EH (cell line): ENCODE data around the gene ASTL.
"Not testable (repeated sequence)": the region's sequence is repeated elsewhere in the genome, so short reads cannot be mapped to it uniquely, and the experiment has no call there.

Experiments used
- DNase-seq: peaks from one replicate; pipeline ENCODE4 v3.0.0-alpha.2; 2015; ENCODE audit warnings: low read depth

The ASTL gene

DNA sequence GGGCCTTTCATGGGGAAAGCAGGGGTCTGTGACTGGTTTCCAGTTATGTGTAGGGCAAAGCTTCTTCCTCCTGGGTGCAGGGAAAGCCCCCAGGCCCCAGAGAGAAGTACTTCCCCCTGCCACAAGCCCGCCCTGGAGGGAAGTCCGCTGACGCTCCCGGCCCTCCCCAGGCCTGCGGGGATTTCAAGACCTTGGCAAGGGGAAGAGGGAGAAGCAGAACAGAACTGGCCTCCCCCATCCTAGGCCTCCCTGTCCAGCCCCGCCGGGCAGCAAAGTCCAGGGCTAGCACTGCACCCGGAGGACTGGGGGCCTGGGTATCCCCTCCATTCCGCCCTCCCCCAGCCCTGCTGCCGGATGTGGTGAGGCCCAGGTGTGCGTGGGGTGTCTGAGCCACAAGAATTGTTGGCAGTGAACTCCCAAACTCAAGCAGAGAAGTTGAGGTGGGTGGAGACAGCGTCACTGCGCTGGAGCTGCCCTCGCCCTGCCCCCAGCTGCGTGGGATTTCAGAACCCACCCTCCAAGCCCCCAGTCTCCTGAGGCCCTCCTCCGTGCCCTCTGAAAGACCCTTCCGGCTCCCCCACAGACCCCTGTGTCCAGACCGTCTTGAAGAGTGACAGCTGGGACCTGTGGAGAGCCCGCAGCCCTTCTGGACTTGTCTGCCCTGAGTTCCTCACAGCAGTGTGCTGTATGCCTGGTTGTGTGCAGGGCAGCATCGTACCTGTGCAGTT is 8.0 kb upstream of the ASTL start:
- no peak for DNase-seq

DNA sequence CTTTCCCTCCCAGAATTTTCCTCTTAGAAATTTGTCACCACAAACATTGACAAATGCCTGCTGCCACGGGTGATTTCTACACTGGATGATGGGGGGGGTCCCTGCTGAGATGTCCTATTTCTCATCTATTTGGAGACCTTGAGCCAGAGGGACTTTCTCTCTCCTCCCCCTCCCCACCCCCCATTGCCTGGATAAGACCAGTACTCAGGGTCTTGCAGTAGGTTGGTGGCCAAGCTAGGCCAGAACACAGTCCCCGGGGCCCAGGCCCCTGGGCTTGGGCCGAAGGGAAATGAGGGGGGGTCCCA is 7.5 kb upstream of the ASTL start:
- no peak for DNase-seq

DNA sequence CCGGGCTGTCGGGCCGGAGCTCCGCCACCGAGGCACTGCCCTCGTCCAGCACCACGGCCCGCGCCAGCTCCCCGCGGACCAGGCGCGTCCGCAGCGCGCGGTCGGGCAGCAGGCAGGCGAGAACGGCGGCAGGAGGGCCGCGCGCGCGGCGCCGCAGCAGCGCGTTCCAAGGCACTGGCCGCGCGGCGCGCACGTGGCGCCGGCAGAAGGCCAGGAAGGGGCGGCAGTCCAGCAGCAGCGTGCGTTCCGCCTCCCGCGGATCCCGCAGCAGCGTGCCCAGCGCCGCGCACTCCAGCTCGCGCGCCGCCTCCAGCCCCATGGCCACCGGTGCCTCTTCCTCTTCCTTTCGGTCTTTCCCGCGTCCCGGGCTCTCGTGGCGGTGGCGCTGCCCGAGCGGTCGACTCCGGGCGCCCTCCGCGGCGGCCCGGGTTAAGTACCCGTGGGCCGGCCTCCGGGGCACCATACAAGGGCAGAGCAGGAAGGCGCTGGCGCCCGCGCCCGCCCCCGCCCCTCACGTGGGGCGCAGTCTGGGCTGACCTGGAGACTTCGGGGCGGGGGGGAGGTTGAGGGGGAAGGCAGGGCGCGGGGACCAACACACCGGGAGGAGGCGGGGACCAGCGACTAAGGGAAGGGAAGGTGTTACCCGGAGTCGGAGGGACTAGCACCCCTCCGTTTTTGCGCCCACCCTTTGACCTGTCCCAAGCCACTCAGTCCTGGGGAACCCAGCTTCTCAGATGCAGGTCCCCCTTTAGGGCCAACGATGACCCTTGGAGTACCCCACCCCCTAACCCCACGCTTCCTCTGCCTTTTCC is 6.9 kb upstream of the ASTL start, which contains the start of gene DUSP2:
TSS of gene DUSP2 (minus strand) at position 405 of the 812 bp plus-strand sequence. CDS start at position 319, 86 bp downstream.
- peak; percentile 68 for DNase-seq

DNA sequence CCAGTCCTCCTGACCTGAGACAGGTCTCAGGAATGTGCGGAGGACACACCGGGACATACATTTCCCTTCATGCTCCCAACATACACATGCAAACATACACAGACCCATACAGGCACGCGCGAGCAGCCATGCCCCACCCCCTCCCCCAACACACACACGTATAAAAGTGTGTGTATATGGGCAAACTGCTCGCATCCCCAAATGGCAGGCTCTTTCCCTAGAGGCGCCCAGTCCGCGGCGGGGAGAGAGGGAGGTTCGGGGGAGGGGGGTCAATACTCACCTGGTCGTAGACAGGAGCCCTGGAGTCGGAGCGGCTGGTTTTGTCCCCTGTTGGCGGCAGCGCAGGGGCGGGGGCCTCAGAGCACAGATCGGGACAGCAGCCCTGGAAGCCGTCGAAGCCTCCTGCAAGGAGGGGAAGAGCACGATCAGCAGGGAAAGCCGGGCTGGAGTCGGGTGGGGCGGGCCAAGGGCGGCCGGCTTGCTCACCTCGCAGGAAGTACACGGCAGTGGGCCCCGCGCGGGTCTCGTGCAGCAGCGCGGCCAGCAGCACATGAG is 6.3 kb upstream of the ASTL start:
- no peak for DNase-seq

DNA sequence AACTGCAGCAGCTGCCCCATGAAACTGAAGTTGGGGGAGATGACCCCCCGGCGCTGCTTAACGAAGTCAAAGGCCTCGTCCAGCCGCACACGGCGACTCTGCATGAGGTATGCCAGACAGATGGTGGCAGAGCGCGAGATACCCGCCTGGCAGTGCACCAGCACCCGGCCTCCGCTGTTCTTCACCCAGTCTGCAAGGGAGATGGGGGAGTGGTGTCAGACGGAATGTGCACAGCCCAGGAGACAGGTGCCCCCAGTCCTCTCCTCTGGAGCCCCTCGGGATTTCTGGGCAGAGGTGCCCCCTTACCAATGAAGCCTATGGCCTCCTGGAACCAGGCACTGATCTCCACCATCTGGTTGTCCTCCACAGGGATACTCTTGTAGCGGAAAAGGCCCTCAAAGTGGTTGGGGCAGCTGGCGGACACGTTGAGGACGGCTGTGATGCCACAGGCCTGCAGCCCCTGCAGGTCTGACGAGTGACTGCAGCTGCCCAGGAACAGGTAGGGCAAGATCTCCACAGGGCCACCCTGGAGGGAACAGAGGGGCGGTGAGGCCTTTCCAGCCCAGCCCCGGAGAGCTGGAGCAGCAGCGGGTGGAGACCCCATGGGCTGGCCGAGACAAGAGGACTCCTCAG is 5.7 kb upstream of the ASTL start:
- DNase-seq, result no peak

DNA sequence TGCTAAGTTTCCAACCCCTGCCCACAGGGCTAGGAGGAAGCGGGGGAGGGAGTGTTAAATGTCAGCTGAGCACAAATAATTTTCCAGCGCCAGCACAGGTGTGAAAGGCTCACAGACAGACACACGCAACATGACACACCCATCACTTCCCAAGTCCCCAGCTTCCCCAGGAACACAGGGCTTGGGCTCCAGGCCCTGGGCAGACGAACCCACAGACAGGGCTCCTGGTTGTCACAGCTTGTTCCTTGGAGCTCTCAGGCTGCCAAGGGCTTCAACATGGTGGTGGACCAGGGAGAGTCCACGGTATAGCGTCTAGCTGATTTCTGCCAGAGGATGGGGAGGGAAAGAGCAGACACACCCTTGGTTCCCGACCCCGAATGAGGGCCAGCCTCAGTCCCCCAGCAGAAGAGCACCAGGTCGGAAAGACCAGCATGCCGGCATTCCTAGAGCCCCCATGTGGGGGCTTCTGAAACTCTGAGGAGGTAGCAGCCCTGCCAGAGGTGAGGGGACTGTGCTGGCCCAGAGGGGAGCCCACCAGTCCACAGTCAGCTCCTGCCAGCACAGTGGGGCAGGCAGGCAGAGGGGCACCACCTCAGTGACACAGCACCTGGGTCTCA is 5.0 kb upstream of the ASTL start:
- no peak for DNase-seq

DNA sequence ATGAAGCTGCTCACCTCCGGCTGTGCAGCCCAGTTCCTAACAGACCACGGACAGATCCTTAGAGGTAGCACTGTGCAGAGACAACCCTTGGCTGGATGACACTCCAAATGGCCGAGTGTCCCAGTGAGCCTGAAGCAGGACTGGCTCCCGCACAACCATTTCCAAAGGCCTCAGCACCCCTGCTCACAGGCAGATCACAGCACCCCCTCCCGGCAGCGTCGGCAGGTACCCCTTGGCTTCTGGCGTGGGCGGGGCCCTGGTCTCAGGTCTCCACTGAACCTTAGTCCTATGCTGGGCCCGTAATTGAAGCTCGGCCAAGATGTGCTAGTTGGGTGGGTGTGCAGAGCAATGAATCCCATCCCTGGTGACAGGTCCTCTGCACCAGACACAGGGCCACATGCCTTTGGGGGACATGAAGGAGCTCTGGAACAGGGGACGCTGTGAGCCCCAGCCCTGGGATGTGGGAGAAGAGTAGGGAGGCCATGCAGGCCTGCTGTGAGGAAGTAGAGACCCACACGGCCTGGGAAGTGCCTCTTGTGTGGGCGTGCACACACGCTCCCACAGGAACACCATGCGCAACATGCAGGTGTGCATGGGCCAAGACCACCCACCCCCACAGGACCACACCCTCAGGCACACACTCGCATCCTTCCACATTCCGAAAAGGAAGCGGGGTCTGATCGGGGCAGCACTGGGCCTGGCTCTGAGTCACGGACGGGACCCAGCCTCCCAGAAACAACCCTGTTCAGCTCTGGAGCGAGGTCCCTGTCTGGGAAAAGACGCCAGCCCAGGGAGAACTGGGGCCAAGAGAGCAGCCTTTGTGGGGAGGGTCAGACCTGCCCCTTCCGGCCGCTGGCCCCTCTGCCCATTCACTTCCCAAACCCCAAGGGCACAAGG is 4.2 kb upstream of the ASTL start:
- DNase-seq, result no peak

DNA sequence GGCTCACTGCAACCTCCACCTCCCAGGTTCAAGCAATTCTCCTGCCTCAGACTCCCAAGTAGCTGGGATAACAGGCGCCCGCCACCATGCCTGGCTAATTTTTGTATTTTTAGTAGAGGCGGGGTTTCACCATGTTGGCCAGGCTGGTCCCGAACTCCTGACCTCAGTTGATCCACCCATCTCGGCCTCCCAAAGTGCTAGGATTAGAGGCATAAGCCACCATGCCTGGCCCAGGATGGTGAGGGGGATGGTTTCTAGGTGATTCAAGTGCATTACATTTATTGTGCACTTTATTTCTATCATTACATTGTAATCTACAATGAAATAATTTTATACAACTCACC is 3.3 kb upstream of the ASTL start:
- DNase-seq, result not testable (repeated sequence)

DNA sequence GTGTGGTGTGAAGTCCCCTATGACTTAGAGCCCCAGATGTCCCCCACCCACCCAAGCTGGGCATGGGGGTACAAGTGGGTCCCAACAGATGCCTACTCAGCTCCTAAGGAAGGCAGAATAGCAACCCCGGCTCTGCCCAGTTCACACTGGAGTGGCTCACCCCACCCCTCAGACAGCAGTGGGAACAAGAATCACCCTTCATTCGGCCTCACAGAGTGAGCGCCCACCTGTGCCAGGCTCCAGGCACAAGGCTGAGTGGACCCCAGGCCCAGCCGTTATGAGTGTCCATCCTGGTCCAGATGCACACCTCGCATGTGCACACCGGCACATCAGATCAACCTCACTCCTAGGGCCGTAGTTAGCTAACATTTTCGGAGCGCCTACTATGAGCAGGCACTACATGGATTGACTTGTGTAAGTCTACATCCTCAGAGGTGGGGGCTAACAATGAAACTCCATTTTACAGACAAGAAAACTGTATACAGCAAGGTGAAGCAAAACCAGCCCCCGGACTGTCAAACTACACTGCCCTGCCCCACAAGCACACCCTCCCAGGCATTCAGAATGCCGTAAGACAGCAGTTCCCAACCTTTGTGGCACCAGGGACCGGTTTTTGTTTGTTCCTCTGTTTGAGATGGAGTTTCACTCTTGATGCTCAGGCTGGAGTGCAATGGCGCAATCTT is 2.8 kb upstream of the ASTL start:
- no peak for DNase-seq

DNA sequence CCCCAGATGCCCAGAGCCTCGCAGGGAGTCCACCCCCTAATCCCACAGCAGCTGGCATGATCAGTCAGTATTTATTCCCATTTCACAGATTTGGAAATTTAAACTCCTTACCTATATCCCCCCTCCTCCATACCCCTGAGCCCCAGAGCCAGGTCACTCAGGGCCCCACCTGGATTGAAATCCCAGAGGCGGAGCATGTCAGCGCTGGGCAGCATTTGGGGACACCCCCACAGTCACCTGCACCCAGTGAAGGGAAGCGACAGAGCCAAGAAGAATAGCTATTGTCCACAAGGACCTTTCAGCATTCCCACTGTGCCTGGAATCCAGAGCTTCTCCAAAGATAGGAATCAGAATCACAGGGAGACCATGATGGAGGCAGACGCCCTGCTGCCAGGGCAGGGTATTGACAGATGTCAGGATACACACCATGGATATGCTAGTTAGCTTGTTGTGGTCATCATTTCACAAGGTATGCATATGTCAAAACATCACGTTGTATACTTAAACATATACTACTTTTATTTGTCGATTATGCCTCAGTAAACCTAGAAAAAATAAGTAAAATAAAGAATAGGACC is 968 bp upstream of the ASTL start:
- DNase-seq, result no peak

DNA sequence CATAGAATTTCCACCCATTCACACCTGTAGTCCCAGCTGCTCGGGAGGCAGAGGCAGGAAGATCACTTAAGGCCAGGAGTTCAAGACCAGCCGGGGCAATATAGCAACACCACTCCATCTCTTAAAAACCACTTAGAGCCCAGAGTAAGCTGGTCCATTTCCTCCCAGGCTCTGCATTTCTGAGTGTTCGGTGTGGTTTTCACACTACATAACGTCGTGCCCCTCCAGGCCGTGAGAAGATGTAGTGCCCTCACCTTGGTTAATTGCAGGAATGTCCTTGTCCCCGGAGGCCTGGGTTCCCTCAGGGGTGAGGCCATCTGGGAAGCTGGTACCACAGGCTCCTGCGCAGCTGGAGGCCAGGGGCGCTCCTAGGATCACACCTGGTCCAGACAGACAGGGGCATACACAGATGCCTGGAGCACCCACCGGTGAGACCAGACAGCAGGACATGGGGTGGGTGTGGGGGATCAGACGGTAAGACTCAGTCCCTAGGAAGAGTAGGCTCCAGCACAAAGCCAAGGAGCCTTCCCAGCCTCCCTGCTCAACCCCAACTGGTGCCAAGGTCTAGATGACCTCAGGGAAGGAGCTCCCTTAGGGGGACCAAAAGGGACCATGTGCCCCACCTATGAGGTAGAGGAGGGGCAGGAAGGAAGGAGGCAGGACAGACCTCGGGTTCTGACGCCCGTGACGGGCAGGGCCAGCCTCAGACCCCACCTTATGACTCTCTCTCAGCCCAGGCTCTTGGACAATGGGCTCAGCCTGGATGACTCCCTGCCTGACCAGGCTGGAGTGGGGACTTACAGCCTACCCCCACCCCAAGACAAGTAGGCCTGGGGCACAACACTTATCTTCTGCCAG is 752 bp downstream of the ASTL start:
- no peak for DNase-seq

DNA sequence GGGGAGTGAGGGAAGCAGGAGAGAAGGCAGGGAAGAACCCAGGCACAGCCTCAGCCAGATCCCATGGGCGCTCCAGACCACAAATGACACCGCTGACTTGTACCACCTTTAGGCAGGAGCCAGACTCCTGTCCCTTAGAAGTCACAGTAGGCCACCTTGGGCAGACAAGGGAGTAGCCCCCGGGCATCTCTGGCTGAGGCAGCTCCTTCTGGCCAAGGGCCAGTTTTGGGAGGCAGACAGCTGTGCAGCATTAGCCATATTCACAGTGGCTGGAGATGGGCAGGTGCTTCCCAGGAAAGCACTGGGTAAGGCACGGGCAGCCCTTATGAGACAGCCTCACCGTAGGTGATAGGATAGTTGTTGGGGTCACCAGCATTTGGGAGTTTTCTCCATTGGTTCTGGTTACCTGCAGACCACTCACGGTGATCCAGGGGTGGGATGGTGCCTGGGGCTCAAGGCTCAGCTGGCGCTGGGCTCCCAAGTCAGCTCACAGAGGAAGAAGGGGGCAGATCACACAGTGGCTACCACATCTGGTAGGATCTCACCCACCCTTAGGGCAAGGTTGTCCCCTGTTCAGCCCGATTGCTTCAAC is 2.1 kb downstream of the ASTL start:
- DNase-seq, result no peak

DNA sequence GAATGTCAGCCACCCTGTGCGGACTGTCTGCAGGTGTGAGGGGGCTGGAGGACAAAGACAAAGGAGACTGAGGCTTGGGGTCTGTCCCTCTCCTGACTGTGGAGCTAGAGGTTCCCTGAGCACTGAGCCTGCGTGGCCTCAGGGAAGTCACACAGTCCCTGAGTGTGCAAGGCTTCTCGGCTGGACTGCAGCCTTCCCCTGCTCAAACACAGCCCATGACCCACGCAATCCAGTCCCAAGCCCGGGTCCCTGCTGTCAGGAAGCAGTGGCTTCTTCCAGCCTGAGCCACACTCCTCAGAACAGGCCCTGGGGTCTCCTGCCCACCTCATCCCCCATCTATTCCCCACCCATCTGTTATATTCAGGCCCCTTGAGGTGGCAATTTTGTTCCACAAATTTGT is 2.7 kb downstream of the ASTL start:
- DNase-seq, result no peak

DNA sequence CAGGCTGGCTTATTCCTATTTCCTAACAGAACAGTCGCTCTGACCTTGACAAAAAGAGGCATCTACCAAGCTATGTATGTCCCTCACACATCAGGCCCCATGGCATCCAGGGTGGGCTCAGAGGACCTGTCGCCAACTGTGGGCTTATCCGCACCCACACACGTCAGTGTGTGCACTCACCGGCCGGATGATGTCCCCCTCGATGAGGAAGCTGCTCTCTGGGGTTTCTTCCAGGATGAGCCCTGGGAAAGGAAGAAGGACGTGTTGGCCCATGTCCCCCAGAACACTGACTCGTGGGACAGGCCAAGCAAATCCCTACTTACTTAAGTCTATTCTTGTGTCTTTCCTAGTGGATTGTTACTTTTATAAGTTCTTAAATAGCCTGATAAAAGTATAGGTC is 3.1 kb downstream of the ASTL start:
- no peak for DNase-seq

DNA sequence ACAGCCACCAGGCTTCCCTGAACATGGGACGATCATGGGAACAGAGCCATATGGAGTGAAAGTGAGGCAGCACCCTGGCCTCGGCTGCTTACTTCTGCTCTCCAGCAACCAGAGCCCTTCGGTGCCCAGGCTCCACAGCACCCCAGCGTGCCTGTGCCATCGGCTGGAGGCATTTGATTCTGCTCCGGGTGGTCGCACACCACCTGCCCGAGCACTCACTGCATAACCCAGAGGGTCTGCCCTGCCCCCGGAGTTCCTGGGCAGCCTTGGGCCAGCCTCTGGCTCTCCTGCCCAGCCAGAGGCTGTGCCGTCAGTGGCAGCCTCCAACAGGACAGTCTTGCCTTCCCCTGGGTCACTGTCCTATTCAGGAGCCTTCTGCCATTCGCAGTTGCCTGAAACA is 3.9 kb downstream of the ASTL start:
- no peak for DNase-seq

DNA sequence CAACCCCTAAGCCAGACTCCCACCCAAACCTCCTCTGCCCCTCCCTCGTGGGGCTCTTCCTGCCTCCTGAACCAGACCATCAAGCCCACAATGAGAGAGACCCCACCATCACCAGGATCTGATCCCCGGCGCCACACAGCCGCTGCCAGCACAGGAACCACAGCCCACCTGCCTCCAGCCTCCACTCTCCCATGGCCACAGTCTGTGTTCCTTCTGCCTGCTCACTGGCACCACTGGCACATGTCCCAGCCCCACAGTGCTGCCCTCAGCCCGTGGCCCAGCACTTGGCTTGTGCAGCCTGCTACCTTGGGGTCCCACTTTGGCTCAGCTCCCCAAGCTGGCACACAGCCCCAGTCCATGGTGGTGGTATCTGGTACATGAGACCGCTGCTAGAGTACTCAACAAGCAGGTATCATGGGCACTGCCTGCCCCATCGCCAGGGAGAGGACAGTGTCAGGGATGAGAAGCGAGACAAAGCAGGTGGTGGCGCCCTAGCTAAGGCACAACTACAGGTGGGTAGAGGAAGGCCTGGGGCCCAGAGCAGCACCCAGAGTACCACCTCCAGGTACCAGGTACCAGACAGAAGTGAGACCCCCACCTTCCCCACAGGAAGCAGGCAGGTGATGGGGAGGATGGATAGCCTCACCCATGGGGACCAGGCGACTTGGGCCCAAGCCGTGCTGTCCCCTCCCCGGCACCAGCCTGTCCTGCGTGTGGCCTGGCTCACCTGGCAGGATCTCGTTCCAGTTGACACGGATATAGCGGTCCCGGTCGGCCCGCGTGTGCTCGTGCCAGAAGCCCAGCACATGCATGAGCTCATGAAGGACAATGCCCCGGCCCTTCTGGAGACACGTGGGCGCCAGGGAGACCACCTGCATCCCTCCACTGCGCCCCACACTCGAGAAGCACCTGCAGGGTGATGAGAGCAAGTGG is 6.2 kb downstream of the ASTL start:
- DNase-seq, result no peak

DNA sequence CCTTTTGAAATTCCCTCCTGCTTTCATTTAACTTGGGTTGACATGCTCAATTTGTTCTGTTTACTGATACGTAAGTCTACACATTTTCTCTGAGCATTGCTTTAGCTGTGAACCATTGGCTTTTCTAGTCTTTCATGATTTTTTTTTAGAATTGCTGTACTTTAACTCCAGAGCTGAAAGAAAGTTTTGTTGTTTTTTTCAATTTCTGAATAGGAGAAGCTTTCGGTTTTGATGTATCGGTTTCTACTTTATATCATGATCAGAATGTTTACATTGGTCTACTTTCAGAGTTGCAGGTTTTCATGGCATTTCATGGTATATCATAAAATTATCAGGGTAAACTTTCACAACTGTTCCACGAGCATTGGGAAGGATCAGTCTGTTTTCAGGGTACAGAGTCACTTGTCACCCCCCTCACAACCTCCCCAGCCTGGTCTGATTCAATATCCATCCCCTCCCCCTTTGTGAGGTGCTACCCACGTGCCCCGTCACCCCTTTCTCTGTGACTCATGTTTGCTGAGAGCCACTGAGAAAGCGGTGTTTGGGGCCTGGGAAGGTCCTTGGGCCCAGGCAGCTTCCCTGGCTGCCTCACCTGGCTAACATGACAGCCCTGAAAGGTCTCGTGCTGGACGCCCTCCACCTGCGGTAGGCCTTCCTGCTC is 7.0 kb downstream of the ASTL start:
- no peak for DNase-seq

DNA sequence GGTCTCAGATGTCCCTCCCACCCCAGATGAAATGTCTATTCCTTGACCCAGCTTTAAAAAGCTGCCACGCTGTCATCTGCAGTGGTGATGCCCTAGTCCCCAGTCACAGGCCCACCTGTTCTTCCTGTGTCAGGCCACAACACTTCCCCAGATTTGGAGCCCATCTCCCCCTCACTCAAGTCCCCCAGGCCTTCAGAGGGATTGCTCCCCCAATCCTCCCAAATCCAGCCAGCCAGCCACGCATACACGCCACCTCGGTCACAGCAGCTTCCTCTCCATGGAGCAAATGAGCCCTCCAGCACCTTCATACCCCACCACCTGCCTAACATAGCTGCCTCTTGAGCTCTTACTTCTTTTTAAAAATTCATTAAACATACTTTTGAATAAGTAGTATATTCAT is 7.8 kb downstream of the ASTL start:
- DNase-seq, result no peak
